CD4-positive, alpha-beta T cell treated with Interleukin-6 at 100 ng/mL for 8 hours (primary cell): ENCODE results near the gene TIMM8A.
"Not testable (repeated sequence)": the region's sequence is repeated elsewhere in the genome, so short reads cannot be mapped to it uniquely, and the experiment has no call there.

Source experiments
- DNase-seq: peaks from one replicate; pipeline ENCODE4 v3.0.0-alpha.2; 2020; ENCODE audit warnings: mixed read lengths, low spot score

TIMM8A gene

GRCh38 chrX:101359966-101360365, 11.4 kb upstream of the TIMM8A start:
- DNase-seq: no peak

- DNase-seq: no peak
These were observed 8.7 kb upstream of the TIMM8A start for GRCh38 chrX:101357166-101357795.

DNA sequence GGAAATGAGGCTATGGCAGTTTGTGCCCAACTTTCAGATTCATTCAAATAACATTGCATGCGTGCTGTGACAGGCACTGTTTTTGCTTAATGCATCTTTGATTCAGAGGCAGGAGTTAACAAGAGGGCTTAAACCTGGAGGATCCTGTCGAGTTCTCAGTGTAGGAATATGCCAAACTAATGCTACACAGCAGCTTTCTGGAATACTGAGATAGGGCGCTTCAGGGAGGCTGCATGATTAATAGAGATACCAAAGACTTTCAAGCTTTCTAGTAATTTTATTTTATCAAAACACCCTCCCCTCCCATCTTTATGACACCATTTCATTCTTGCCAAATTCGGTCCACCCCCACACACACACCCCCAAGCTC, 636 bp upstream of the TIMM8A start:
- DNase-seq: no peak

GRCh38 chrX:101347859-101348451, 587 bp downstream of the TIMM8A start:
- DNase-seq: no peak

- no peak for DNase-seq
These were observed 10.7 kb downstream of the TIMM8A start for GRCh38 chrX:101337776-101338271.

- not testable (repeated sequence) for DNase-seq
These were observed 14.2 kb downstream of the TIMM8A start for GRCh38 chrX:101334310-101334709.

DNA sequence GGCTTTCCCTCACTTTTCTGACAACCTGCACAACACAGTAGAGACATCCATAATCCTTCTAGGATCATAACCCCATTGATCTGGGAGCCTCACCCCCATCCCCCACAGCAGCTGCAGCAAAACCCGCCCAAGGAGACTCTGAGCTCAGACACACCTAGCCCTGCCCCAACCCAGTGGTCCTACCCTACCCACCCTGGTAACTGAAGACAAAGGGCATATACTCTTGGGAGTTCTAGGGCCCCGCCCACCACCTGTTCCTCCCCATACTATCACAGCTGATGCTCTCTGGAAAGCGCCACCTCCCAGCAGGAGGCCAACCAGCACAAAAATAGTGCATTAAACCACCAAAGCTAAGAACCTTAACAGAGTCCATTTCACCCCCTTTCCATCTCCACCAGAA, 21.9 kb downstream of the TIMM8A start:
- not testable (repeated sequence) for DNase-seq

- DNase-seq: no peak
These were observed 44.8 kb downstream of the TIMM8A start for GRCh38 chrX:101303790-101304189.
